GM23338 (cell line): ENCODE data around the gene IL1F10. TPM values are rescaled to one million over a fixed set of nuclear protein-coding genes. Genes with fewer than 3 reads are reported as not detected.

ENCODE experiments used
- ATAC-seq: fragments of 200-7000 bp; cut with Tn5 transposase; 3 replicates; pipeline ENCODE4 v1.9.1; 2020
- DNase-seq: peaks from one replicate; pipeline ENCODE4 v3.0.0-alpha.2; 2015; ENCODE audit warnings: low spot score
- H2AFZ ChIP-seq: fragments of 200-600 bp; sonication (generic); 2 replicates; pipeline ENCODE4 v1.8.0; 2016; ENCODE audit warnings: antibody characterized with exemption, mild to moderate bottlenecking, moderate library complexity
- H3F3A ChIP-seq: fragments of 200-600 bp; sonication (generic); replicated peaks from 2 replicates; pipeline ENCODE4 v1.8.0; 2017; ENCODE audit warnings: antibody characterized with exemption, mixed run types, low read depth
- H3K27ac ChIP-seq: fragments of 200-600 bp; sonication (generic); 2 replicates; pipeline ENCODE4 v1.6.1; 2016; ENCODE audit warnings: low read depth
- H3K27me3 ChIP-seq: fragments of 200-600 bp; sonication (generic); 2 replicates; pipeline ENCODE4 v1.8.0; 2016; ENCODE audit warnings: mild to moderate bottlenecking, mixed run types, moderate library complexity; ENCODE audit not compliant: insufficient read depth
- H3K36me3 ChIP-seq: fragments of 200-600 bp; sonication (generic); 2 replicates; pipeline ENCODE4 v1.8.0; 2016; ENCODE audit warnings: mild to moderate bottlenecking; ENCODE audit not compliant: insufficient read depth
- H3K4me1 ChIP-seq: fragments of 200-600 bp; sonication (generic); 2 replicates; pipeline ENCODE4 v1.8.0; 2016; ENCODE audit warnings: mild to moderate bottlenecking, moderate library complexity; ENCODE audit not compliant: insufficient read depth
- H3K4me2 ChIP-seq: fragments of 200-600 bp; sonication (generic); 2 replicates; pipeline ENCODE4 v1.7.1; 2017; ENCODE audit warnings: mixed run types
- H3K4me3 ChIP-seq: fragments of 200-600 bp; sonication (generic); 2 replicates; pipeline ENCODE4 v1.6.1; 2016; ENCODE audit warnings: mixed run types
- H3K79me2 ChIP-seq: fragments of 200-600 bp; sonication (generic); replicated peaks from 2 replicates; pipeline ENCODE4 v1.8.0; 2017; ENCODE audit warnings: mild to moderate bottlenecking; ENCODE audit not compliant: insufficient read depth
- H3K9me2 ChIP-seq: fragments of 200-600 bp; sonication (generic); 2 replicates; pipeline ENCODE4 v1.8.0; 2017; ENCODE audit not compliant: insufficient read depth
- H4K20me1 ChIP-seq: fragments of 200-600 bp; sonication (generic); replicated peaks from 2 replicates; pipeline ENCODE4 v1.8.0; 2017; ENCODE audit warnings: mild to moderate bottlenecking; ENCODE audit not compliant: insufficient read depth
- H3K27ac Mint-ChIP-seq: 2 replicates; pipeline ENCODE4 v1.8.0; 2020; ENCODE audit warnings: inconsistent platforms, mild to moderate bottlenecking, moderate library complexity, mixed read lengths
- H3K27me3 Mint-ChIP-seq: 3 replicates; pipeline ENCODE4 v1.8.0; 2022; ENCODE audit warnings: low read depth, mild to moderate bottlenecking, moderate library complexity, mixed read lengths, inconsistent platforms; ENCODE audit not compliant: insufficient read depth, poor library complexity
- H3K36me3 Mint-ChIP-seq: 3 replicates; pipeline ENCODE4 v1.8.0; 2021; ENCODE audit warnings: low read depth, mild to moderate bottlenecking, inconsistent platforms, moderate library complexity, mixed read lengths
- H3K4me1 Mint-ChIP-seq: 3 replicates; pipeline ENCODE4 v1.8.0; 2020; ENCODE audit warnings: mild to moderate bottlenecking, inconsistent platforms, mixed read lengths
- H3K4me3 Mint-ChIP-seq: 3 replicates; pipeline ENCODE4 v1.8.0; 2021; ENCODE audit warnings: moderate library complexity, mild to moderate bottlenecking, inconsistent platforms, mixed read lengths
- H3K9me3 Mint-ChIP-seq: 3 replicates; pipeline ENCODE4 v1.8.0; 2020; ENCODE audit warnings: moderate library complexity, mild to moderate bottlenecking, inconsistent platforms, mixed read lengths
- CREB1 ChIP-seq: fragments of 250-450 bp; sonication (Bioruptor Pico); IDR thresholded peaks from 2 replicates; pipeline ENCODE4 v1.5.0; 2020; ENCODE audit warnings: low read depth, mild to moderate bottlenecking, moderate library complexity
- ETS1 ChIP-seq: IDR thresholded peaks from 2 replicates; pipeline ENCODE4 v1.6.1; 2016; ENCODE audit warnings: antibody characterized with exemption
- STAT1 ChIP-seq: IDR thresholded peaks from one replicate; pipeline ENCODE4 v1.6.1; 2016; ENCODE audit warnings: antibody characterized with exemption; ENCODE audit not compliant: unreplicated experiment
- ZNF331 ChIP-seq: fragments of 250-450 bp; sonication (Bioruptor Pico); IDR thresholded peaks from 2 replicates; pipeline ENCODE4 v1.5.0; 2020; ENCODE audit warnings: low read depth, mild to moderate bottlenecking, moderate library complexity
- ZNF462 ChIP-seq: fragments of 250-450 bp; sonication (Bioruptor Pico); IDR thresholded peaks from 2 replicates; pipeline ENCODE4 v1.5.0; 2020; ENCODE audit warnings: mild to moderate bottlenecking, moderate library complexity
- polyA plus RNA-seq: library from polyadenylated mRNA; unstranded; fragments of >200 nt; fragmentation: Nextera tagmentation; extraction: Ambion mirVana; gene quantifications from 2 replicates; pipeline ENCODE4 v1.2.1, GENCODE V29; 2016
- total RNA-seq: library from RNA; depleted of rRNA; stranded (reverse); fragments of >200 nt; shearing (Covaris generic); gene quantifications from 2 replicates; pipeline ENCODE4 v1.2.3, GENCODE V29; 2014

Gene IL1F10
- total and polyA plus RNA-seq, 2 experiments from 2014 or later, result not detected

GRCh38 chr2:113098041-113098440 is 30.3 kb downstream of the IL1F10 start (continued):
- no peak for TF ChIP-seq ZNF462 (CRISPR knock-in tag)
- no peak for TF ChIP-seq CREB1 (CRISPR knock-in tag)
- TF ChIP-seq STAT1, result no peak
- no peak for TF ChIP-seq ZNF331 (CRISPR knock-in tag)
- TF ChIP-seq ETS1, result no peak

GRCh38 chr2:113098532-113098931 is 30.8 kb downstream of the IL1F10 start:
- H3K4me3 Mint-ChIP-seq, result no peak overlapping the region
- H3K4me3 ChIP-seq, result no peak overlapping the region
- H3K4me1 Mint-ChIP-seq, result no peaks in the 10 kb centered on the region
- H4K20me1 ChIP-seq, result no peaks in the 10 kb centered on the region
- H3K4me2 ChIP-seq, result no peak overlapping the region
- no peaks in the 10 kb centered on the region for H3K36me3 ChIP-seq
- H3F3A ChIP-seq, result no peaks in the 10 kb centered on the region
- H3K9me2 ChIP-seq, result no peaks in the 10 kb centered on the region; the same call in 1 of the 2 replicates
- H3K4me1 ChIP-seq, result no peaks in the 10 kb centered on the region
- DNase-seq (no peak), ATAC-seq (no peak)
- 0 out of 3 replicates have a peak, but pooled peaks cover 2% of the 10 kb centered on the region for H3K36me3 Mint-ChIP-seq
- no peaks in the 10 kb centered on the region for H3K79me2 ChIP-seq
- no peak overlapping the region for H3K27ac Mint-ChIP-seq
- no peaks in the 10 kb centered on the region for H3K27me3 Mint-ChIP-seq
- H3K27me3 ChIP-seq, result no peaks in the 10 kb centered on the region
- H2AFZ ChIP-seq, result no peak overlapping the region
- peaks cover 24% of the 10 kb centered on the region for H3K9me3 Mint-ChIP-seq
- no peak overlapping the region for H3K27ac ChIP-seq
- no peak for TF ChIP-seq ETS1
- TF ChIP-seq ZNF462 (CRISPR knock-in tag), result no peak
- TF ChIP-seq ZNF331 (CRISPR knock-in tag), result no peak
- TF ChIP-seq STAT1, result no peak
